Measurements from ENCODE around the gene ZBTB46.

ZBTB46 gene

DNA sequence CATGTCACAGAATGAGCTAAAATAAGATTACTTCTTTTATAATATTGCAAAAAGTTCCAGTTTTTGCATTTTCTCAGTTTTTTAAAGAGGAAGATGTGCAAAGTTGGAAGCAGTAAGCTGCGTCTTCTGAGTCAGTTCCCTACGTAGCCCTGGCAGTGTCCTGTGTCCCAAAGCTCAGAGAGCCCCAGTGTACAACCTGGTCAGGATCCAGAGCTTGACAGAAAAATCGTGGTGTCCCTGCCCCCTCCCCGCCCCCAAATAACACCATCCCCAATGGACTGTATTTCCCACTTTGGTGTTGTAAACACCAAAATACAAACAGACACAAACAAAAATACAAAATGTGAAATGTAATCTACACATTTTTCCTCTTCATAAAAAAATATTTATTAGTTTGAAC lies 86.9 kb downstream of the ZBTB46 start:
- DNase-seq, result no peak

- DNase-seq, result no peak
Observed at GRCh38 chr20:63743210-63743970, 87.7 kb downstream of the ZBTB46 start.

GRCh38 chr20:63742381-63743024 lies 88.6 kb downstream of the ZBTB46 start:
- no peak for DNase-seq

GRCh38 chr20:63741676-63742380 lies 89.2 kb downstream of the ZBTB46 start:
- no peak for DNase-seq

DNA sequence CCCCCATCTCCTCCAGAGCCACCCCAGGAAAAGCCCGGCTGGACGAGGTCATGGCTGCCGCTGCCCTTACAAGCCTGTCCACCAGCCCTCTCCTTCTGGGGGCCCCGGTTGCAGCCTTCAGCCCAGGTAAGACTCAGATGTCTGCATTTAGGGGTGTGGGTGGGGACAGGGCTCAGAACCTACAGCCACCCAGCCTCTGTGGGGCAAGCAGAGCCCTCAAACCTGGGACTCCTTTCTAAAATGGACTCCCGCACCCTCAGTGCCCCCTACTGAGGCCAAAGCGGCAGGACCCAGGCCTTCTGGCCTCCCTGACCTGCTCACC lies 89.7 kb downstream of the ZBTB46 start:
- no peak for DNase-seq

DNA sequence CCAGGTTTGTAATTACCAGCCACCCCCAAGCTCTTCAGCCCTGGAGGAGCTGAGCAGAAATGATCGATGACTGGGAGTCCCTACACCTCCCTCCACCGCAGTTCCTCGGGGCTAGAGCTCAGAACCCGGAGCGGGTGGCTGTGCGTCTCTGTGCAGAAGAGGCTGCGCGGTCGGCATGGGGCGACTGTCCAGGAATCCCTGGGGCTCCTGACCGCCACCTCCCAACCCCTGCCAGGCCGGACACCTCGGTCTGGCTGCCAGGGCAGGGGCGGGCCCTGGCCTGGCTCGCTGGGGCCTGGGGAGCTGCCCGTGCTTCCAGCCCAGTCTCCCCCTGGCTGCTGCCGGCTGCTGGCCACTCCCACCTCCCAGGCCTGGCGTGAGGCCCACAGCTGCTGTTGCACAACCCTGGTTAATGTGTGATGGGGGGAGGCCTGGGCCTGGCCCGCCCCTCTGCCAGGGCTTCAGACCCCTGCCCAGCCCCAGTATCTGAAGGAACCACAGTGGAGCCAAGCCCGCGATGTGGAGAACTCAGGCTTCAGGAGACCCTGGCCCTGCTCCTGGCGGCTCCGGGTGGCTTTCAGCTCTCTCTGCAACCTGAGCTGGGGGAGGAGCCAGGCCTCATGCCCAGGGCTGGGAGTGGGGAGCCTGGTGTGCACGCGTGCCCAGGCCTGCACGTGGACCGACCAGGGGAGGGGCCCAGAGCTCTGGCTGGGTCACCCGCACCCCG lies 90.3 kb downstream of the ZBTB46 start:
- DNase-seq, result peak; percentile 49

DNA sequence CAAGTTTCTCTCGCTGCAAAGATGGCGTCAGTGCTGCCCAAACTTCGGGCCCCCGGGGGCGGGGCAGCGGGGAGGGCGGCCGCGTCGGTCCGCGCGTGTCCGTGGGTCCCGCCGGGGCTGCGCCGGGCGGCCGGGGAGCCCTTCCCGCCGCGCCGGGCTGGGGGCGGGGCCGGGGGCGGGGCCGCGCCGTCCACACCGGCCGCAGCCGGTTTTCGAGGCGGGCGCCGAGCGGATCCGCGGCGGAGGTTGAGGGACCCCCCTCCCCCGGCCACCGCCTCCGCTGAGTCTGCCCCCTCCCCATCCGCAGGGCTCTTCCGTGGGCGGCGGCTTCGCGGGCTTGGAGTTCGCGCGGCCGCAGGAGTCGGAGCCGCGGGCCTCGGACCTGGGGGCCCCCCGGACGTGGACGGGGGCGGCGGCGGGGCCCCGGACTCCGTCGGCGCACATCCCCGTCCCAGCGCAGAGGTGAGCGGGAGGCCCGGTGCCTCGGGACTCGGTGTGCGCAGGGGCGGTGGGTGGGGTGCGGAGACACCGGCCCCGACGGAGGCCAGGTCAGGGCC lies 90.9 kb downstream of the ZBTB46 start:
- peak; percentile 57 for DNase-seq

- DNase-seq, result peak; percentile 78
Observed at GRCh38 chr20:63739130-63740069, 91.7 kb downstream of the ZBTB46 start, which contains the start of gene SLC2A4RG. Gene SLC2A4RG, plus strand, starts transcription at chr20:63739776. Its CDS starts 137 bp downstream, at chr20:63739913.

- DNase-seq, result peak; percentile 54
Observed at GRCh38 chr20:63738687-63739129, 92.4 kb downstream of the ZBTB46 start.

DNA sequence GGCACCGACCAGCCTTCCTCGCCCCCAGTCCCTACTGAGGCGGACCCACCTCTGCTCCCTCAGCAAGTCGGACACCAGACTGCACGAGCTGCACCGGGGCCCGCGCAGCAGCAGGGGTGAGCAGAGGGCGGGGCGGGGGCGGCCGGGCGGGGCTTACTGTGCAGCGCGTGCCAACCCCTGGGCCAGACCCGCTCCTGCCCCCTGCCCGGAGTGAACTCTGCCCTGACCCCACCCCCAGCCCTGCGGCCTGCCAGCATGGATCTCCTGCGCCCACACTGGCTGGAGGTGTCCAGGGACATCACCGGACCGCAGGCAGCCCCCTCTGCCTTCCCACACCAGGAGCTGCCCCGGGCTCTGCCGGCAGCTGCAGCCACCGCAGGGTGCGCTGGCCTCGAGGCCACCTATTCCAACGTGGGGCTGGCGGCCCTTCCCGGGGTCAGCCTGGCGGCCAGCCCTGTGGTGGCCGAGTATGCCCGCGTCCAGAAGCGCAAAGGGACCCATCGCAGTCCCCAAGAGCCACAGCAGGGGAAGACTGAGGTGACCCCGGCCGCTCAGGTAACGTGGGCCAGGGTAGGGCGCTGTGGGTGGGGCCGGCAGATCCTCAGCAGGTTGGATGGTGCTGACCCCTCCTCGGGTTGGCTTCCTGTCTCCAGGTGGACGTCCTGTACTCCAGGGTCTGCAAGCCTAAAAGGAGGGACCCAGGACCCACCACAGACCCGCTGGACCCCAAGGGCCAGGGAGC lies 92.9 kb downstream of the ZBTB46 start:
- DNase-seq, result peak; percentile 44

DNA sequence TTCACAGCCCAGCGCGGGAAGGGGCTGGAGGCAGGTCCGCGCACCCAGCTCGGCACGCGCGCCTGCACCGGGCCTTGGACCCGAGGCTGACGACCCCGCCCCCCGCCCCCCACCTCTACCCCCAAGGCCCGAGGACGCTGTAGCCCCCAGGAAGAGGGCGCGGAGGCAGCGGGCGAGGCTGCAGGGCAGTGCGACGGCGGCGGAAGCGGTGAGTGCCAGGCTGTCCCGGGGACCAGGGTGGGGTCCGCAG lies 93.4 kb downstream of the ZBTB46 start:
- no peak for DNase-seq

GRCh38 chr20:63736893-63737694 lies 94.0 kb downstream of the ZBTB46 start:
- peak; percentile 66 for DNase-seq

- peak; percentile 68 for DNase-seq
Observed at GRCh38 chr20:63735859-63736718, 95.0 kb downstream of the ZBTB46 start, which contains the start of gene LIME1. Gene LIME1, plus strand, starts transcription at chr20:63736664. Its CDS starts 886 bp downstream, at chr20:63737550.

- no peak for DNase-seq
Observed at GRCh38 chr20:63734946-63735858, 95.9 kb downstream of the ZBTB46 start.

DNA sequence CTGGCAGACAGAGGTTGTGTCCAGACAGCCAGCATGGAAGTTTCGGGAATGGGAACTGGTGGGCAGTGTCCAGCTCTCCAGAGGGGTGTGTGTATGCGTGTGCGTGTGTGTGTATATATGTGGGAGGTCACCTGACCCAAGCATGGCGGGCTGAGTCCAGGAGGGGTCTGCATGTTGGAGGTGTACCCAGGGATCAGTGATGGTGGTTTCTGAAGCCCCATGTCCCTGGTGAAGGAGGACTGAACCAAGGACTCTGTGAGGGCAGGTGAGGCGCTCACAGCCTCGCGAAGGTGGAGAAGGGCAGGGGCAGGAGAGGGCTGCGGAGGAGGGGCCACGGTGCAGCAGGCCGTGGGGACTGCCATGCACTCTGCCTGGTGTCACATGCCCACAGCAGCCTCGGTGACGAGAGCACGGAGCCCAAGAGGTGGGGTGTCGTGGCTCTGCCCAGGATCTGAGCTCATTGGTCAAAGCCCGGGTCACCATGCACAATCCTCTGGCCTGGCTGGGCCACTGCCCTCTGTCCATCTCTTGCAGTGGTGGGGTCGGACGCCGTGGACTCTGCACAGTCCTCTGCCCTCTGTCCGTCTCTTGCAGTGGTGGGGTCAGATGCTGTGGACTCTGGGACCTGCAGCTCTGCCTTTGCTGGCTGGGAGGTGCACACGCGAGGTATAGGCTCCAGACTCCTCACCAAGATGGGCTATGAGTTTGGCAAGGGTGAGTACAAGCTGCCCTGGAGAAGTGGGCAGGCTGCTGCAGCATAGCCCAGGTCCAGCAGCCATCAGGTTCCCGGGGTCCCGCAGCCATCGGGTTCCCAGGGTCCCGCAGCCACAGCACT lies 96.7 kb downstream of the ZBTB46 start:
- DNase-seq, result no peak

DNA sequence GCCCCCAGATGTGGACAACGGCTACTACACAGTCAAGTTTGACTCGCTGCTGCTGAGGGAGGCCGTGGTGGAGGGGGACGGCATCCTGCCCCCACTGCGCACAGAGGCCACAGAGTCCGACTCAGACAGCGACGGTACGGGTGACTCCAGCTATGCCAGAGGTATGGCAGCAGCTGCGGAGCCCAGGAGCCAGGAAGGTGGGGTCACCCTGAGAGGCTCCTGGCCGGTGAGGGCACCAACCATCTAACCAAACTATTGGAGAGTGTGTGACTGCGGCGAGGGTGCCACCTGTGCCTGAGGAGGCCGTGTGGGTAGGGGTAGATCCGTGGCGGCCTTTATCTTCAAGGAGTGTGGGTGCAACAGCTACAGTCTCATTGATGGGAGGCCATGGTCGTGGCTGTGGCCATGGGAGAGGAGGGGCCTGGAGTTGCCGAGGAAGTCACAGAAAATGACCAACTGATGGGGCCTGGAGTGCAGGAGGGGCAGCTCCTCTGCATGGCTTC lies 97.4 kb downstream of the ZBTB46 start:
- no peak for DNase-seq

DNA sequence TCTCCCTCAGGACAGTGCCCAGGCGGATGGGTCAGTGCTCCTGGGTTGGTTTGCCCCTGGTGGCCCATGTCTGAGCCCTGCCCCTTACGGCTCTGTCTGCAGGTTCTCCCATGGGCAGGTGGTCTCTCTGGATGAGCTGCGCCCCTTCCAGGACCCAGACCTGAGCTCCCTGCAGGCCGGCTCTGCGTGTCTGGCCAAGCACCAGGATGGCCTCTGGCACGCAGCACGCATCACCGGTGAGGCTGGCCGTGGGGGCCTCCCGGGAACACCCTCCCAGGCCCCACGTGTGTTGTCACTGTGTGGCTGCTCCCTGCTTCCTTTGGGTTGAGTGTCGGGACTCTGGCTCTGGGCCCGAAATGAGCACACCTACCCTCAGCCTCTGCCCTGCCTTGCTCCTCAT lies 97.9 kb downstream of the ZBTB46 start:
- no peak for DNase-seq

Measured in stimulated activated CD4-positive, alpha-beta T cell treated with anti-CD3 and anti-CD28 coated beads, Interleukin-15, amount 100 ng/mL, for 24 hours (primary cell).